HepG2 (cell line): ENCODE measurements around the gene PIK3CG. TPM values are rescaled to one million over a fixed set of nuclear protein-coding genes. Genes with fewer than 3 reads are reported as not detected.

Source experiments
- ATAC-seq: fragments of 200-7000 bp; cut with Tn5 transposase; 3 replicates; pipeline ENCODE4 v1.9.1; 2020; ENCODE audit warnings: mild to moderate bottlenecking, moderate library complexity
- BruUV-seq: library from RNA; stranded (reverse); fragments of 400-500 nt; replicated peaks from 2 replicates; lab custom pipeline; 2021; lab: Mats Ljungman, UMichigan
- CTCF ChIA-PET: fragments of 300-600 bp; formaldehyde crosslinking; extraction: SDS; loops from one replicate; lab custom pipeline; 2021; ENCODE audit warnings: low total read pairs, inconsistent platforms, low intra/inter-chr PET ratio; lab: Yijun Ruan, JAX
- POLR2A ChIA-PET: fragments of 350-600 bp; sonication (Branson Sonifier 250); formaldehyde crosslinking; loops from one replicate; lab custom pipeline; 2020; ENCODE audit warnings: antibody characterized with exemption, inconsistent platforms; lab: Yijun Ruan, JAX
- DNase-seq: peaks from one replicate; pipeline ENCODE4 v3.0.0-alpha.2; 2015; ENCODE audit warnings: low spot score
- FAIRE-seq: peaks from 3 replicates; lab custom pipeline; 2011; peaks lifted over from hg19 to GRCh38; lab: Jason Lieb, UNC
- H2AFZ ChIP-seq: one replicate; pipeline ENCODE4 v1.6.1; 2011; ENCODE audit warnings: low read length, inconsistent platforms
- H3K27ac ChIP-seq: fragments of 300-600 bp; 3 replicates; pipeline ENCODE4 v1.8.0; 2011; ENCODE audit warnings: mixed run types, mild to moderate bottlenecking, mixed read lengths, low read length, inconsistent platforms; ENCODE audit not compliant: insufficient read depth; ENCODE audit errors: extremely low read length
- H3K27me3 ChIP-seq, 2 experiments: fragments of 200-600 bp in 1 of 2; 2 replicates in 1 of 2; 3 replicates in 1 of 2; pipeline versions ENCODE4 v1.6.0 to v1.8.0; 2011; ENCODE audit warnings: low read length in 2 of 2, mild to moderate bottlenecking in 2 of 2, moderate library complexity in 2 of 2, inconsistent platforms in 1 of 2; ENCODE audit not compliant: insufficient read depth in 2 of 2, control insufficient read depth in 1 of 2
- H3K36me3 ChIP-seq, 2 experiments: fragments of 200-600 bp in 1 of 2; replicated peaks in 1 of 2; 2 replicates in 1 of 2; 3 replicates in 1 of 2; pipeline versions ENCODE4 v1.5.1 to v1.8.0; 2011; ENCODE audit warnings: low read length in 2 of 2, inconsistent platforms in 1 of 2; ENCODE audit not compliant: insufficient read depth in 2 of 2, control insufficient read depth in 1 of 2
- H3K4me1 ChIP-seq: 2 replicates; pipeline ENCODE4 v1.5.1; 2012; ENCODE audit warnings: low read length, inconsistent platforms; ENCODE audit not compliant: insufficient read depth
- H3K4me2 ChIP-seq: 2 replicates; pipeline ENCODE4 v1.6.0; 2011; ENCODE audit warnings: low read depth, low read length, inconsistent platforms
- H3K4me3 ChIP-seq, 3 experiments: fragments of 200-600 bp in 1 of 3; sonication (generic), shearing (Covaris generic) in 1 of 3; replicated peaks in 1 of 3; 2 replicates each; pipeline ENCODE4 v1.5.1; 2011 to 2016; ENCODE audit warnings: low read length in 3 of 3, inconsistent platforms in 2 of 3, low read depth in 2 of 3, mild to moderate bottlenecking in 2 of 3, control low read depth in 1 of 3, mixed read lengths in 1 of 3; ENCODE audit not compliant: insufficient read depth in 1 of 3
- H3K79me2 ChIP-seq: one replicate; pipeline ENCODE4 v1.6.1; 2011; ENCODE audit warnings: low read length, inconsistent platforms; ENCODE audit not compliant: insufficient read depth
- H3K9ac ChIP-seq: 2 replicates; pipeline ENCODE4 v1.6.0; 2011; ENCODE audit warnings: mild to moderate bottlenecking, low read depth, low read length, inconsistent platforms; ENCODE audit not compliant: insufficient read depth
- H3K9me3 ChIP-seq: 2 replicates; pipeline ENCODE4 v1.5.1; 2012; ENCODE audit warnings: mild to moderate bottlenecking, low read length
- H4K20me1 ChIP-seq: 2 replicates; pipeline ENCODE4 v1.6.0; 2011; ENCODE audit warnings: inconsistent platforms, mild to moderate bottlenecking, low read length, moderate library complexity; ENCODE audit not compliant: insufficient read depth
- CCAR2 ChIP-seq: fragments of 200-400 bp; formaldehyde crosslinking; optimal IDR thresholded peaks from 2 replicates; pipeline ENCODE3; 2018; ENCODE audit warnings: low read depth, mild to moderate bottlenecking, low read length, moderate library complexity
- E2F2 ChIP-seq: sonication (generic); formaldehyde crosslinking; IDR thresholded peaks from 2 replicates; pipeline ENCODE4 v1.4.0; 2020; ENCODE audit warnings: missing genetic modification reagents, borderline replicate concordance
- HMG20A ChIP-seq: IDR thresholded peaks from 2 replicates; pipeline ENCODE4 v1.6.1; 2016; ENCODE audit warnings: borderline replicate concordance
- MIXL1 ChIP-seq: IDR thresholded peaks from 2 replicates; pipeline ENCODE4 v1.6.1; 2016
- PAWR ChIP-seq: sonication (generic); formaldehyde crosslinking; IDR thresholded peaks from 2 replicates; pipeline ENCODE4 v1.4.0; 2020; ENCODE audit warnings: missing genetic modification reagents, mild to moderate bottlenecking, borderline replicate concordance
- POLR2AphosphoS2 ChIP-seq: IDR thresholded peaks from 2 replicates; pipeline ENCODE4 v1.6.1; 2011; ENCODE audit warnings: low read depth, low read length, improper control_type of control experiment
- ZNF17 ChIP-seq: sonication (generic); formaldehyde crosslinking; IDR thresholded peaks from 2 replicates; pipeline ENCODE4 v1.5.0; 2020; ENCODE audit warnings: mild to moderate bottlenecking, missing genetic modification reagents
- ZNF383 ChIP-seq: sonication (generic); formaldehyde crosslinking; IDR thresholded peaks from 2 replicates; pipeline ENCODE4 v1.4.0; 2020; ENCODE audit warnings: missing genetic modification reagents, mild to moderate bottlenecking, borderline replicate concordance
- ZNF546 ChIP-seq: sonication (generic); formaldehyde crosslinking; conservative IDR thresholded peaks from 2 replicates; pipeline ENCODE4 v1.8.1; 2023; ENCODE audit warnings: mild to moderate bottlenecking, missing genetic modification reagents
- ZNF552 ChIP-seq: sonication (generic); formaldehyde crosslinking; IDR thresholded peaks from 2 replicates; pipeline ENCODE4 v1.9.0; 2022; ENCODE audit warnings: missing genetic modification reagents, mild to moderate bottlenecking, borderline replicate concordance
- ZNF607 ChIP-seq: sonication (generic); formaldehyde crosslinking; IDR thresholded peaks from 2 replicates; pipeline ENCODE4 v1.5.1; 2020; ENCODE audit warnings: missing genetic modification reagents, mild to moderate bottlenecking, borderline replicate concordance
- ZSCAN5A ChIP-seq: sonication (generic); formaldehyde crosslinking; IDR thresholded peaks from 2 replicates; pipeline ENCODE4 v1.8.0; 2022; ENCODE audit warnings: mild to moderate bottlenecking, missing genetic modification reagents, borderline replicate concordance
- WGBS: methylation state at CpG from one replicate; pipeline ENCODE4 v1.1.6; 2017; ENCODE audit warnings: low lambda C conversion rate; 5-methylcytosine and 5-hydroxymethylcytosine counted together
- in situ Hi-C: cut with HindIII; loops from 2 replicates; pipeline ENCODE4 v1.10.0; 2017; ENCODE audit warnings: low pct_unique_long_range_greater_than_20kb; ENCODE audit not compliant: extremely low pct_ligation_motif_present
- intact Hi-C: fragments of 100-400 bp; cut with micrococcal nuclease; formaldehyde crosslinking; loops from one replicate; pipeline ENCODE4 v1.10.0; 2022; ENCODE audit not compliant: unreplicated experiment
- polyA plus RNA-seq, 8 experiments: library from polyadenylated mRNA; depleted of rRNA in 3 of 8; stranded (reverse) in 7 of 8; unstranded in 1 of 8; fragments of >200 nt; fragmentation: Illumina TruSeq in 4 of 8; extraction: Trizol in 4 of 8; gene quantifications; 2 replicates each; pipeline versions ENCODE4 v1.2.1 to v1.2.3, GENCODE V29; 2011 to 2016; ENCODE audit warnings: low read depth in 4 of 8, missing spikeins in 1 of 8, mixed read lengths in 1 of 8; ENCODE audit not compliant: insufficient read depth in 1 of 8
- total RNA-seq, 5 experiments: library from RNA; depleted of rRNA; stranded (reverse); fragments of >200 nt; fragmentation: Illumina TruSeq; extraction: Trizol; gene quantifications; 2 replicates each; pipeline ENCODE4 v1.2.3, GENCODE V29; 2016; ENCODE audit warnings: low read depth in 1 of 5
- TF ChIP-seq, protein P1 (sequence below): sonication (generic); formaldehyde crosslinking; IDR thresholded peaks from 2 replicates; pipeline ENCODE4 v1.4.0; 2020; ENCODE audit warnings: missing genetic modification reagents

PIK3CG gene
- total and polyA plus RNA-seq, 2 of the 13 experiments (the other 11 are each of a cell fraction or from before 2014, with no cell fraction given), result not detected

DNA sequence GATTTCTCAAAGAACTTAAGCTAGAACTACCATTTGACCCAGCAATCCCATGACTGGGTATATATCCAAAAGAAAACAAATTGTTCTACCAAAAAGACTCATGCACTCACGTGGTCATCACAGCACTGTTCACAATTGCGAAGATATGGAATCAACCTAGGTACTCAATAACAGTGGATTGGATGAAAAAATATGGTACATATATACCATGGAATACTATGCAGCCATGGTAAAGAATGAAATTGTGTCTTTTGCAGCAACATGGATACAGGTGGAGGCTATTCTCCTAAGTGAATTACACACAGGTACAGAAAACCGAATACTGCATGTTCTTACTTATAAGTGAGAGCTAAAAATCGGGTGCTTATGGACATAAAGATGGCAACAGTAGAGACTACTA is 61.8 kb downstream of the PIK3CG start:
- FAIRE-seq (no peak), DNase-seq (no peak), ATAC-seq (no peak)
- ChIA-PET CTCF (no interaction called here), POLR2A (no interaction called here)
- intact Hi-C loops, result no loop called here
- H3K27me3 ChIP-seq, result no peaks in the 10 kb centered on the region
- H3K27ac ChIP-seq, result no peak overlapping the region
- BruUV-seq, result no TSS peak
- no peaks in the 10 kb centered on the region for H3K9me3 ChIP-seq
- H3K9ac ChIP-seq, result no peak overlapping the region
- no peak overlapping the region for H3K4me3 ChIP-seq
- no peaks in the 10 kb centered on the region for H3K4me1 ChIP-seq
- no peak for TF ChIP-seq HMG20A (CRISPR knock-in tag)
- no peak for TF ChIP-seq ZNF17 (CRISPR knock-in tag)
- TF ChIP-seq ZNF607, result no peak
- no peak for TF ChIP-seq E2F2 (CRISPR knock-in tag)
- no peak for TF ChIP-seq MIXL1 (CRISPR knock-in tag)
- TF ChIP-seq ZNF552 (CRISPR knock-in tag), result no peak
- no peak for TF ChIP-seq POLR2AphosphoS2
- no peak for TF ChIP-seq CCAR2
- TF ChIP-seq ZNF546 (CRISPR knock-in tag), result no peak
- TF ChIP-seq, protein P1, sequence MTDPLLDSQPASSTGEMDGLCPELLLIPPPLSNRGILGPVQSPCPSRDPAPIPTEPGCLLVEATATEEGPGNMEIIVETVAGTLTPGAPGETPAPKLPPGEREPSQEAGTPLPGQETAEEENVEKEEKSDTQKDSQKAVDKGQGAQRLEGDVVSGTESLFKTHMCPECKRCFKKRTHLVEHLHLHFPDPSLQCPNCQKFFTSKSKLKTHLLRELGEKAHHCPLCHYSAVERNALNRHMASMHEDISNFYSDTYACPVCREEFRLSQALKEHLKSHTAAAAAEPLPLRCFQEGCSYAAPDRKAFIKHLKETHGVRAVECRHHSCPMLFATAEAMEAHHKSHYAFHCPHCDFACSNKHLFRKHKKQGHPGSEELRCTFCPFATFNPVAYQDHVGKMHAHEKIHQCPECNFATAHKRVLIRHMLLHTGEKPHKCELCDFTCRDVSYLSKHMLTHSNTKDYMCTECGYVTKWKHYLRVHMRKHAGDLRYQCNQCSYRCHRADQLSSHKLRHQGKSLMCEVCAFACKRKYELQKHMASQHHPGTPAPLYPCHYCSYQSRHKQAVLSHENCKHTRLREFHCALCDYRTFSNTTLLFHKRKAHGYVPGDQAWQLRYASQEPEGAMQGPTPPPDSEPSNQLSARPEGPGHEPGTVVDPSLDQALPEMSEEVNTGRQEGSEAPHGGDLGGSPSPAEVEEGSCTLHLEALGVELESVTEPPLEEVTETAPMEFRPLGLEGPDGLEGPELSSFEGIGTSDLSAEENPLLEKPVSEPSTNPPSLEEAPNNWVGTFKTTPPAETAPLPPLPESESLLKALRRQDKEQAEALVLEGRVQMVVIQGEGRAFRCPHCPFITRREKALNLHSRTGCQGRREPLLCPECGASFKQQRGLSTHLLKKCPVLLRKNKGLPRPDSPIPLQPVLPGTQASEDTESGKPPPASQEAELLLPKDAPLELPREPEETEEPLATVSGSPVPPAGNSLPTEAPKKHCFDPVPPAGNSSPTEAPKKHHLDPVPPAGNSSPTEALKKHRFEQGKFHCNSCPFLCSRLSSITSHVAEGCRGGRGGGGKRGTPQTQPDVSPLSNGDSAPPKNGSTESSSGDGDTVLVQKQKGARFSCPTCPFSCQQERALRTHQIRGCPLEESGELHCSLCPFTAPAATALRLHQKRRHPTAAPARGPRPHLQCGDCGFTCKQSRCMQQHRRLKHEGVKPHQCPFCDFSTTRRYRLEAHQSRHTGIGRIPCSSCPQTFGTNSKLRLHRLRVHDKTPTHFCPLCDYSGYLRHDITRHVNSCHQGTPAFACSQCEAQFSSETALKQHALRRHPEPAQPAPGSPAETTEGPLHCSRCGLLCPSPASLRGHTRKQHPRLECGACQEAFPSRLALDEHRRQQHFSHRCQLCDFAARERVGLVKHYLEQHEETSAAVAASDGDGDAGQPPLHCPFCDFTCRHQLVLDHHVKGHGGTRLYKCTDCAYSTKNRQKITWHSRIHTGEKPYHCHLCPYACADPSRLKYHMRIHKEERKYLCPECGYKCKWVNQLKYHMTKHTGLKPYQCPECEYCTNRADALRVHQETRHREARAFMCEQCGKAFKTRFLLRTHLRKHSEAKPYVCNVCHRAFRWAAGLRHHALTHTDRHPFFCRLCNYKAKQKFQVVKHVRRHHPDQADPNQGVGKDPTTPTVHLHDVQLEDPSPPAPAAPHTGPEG (CRISPR knock-in tag), result no peak
- no peak for TF ChIP-seq ZSCAN5A
- TF ChIP-seq ZNF383, result no peak
- TF ChIP-seq PAWR (CRISPR knock-in tag), result no peak
- TF ChIP-seq, all 625 proteins: peak for 0
- in situ Hi-C loops, result no loop called here
- WGBS, result 0% methylated on average over 4 of the region's 4 CpGs
- Histone ChIP-seq H3K4me2 (no peak overlapping the region), H4K20me1 (no peaks in the 10 kb centered on the region), H3K79me2 (no peaks in the 10 kb centered on the region), H2AFZ (no peak overlapping the region), H3K36me3 (no peaks in the 10 kb centered on the region)
